GM23338 (cell line): Measurements from ENCODE around the gene OXCT1. TPM values are rescaled to one million over a fixed set of nuclear protein-coding genes. Genes with fewer than 3 reads are reported as not detected.

Experiments
- ATAC-seq: fragments of 200-7000 bp; cut with Tn5 transposase; 3 replicates; pipeline ENCODE4 v1.9.1; 2020
- DNase-seq: peaks from one replicate; pipeline ENCODE4 v3.0.0-alpha.2; 2015; ENCODE audit warnings: low spot score
- H2AFZ ChIP-seq: fragments of 200-600 bp; sonication (generic); 2 replicates; pipeline ENCODE4 v1.8.0; 2016; ENCODE audit warnings: antibody characterized with exemption, mild to moderate bottlenecking, moderate library complexity
- H3F3A ChIP-seq: fragments of 200-600 bp; sonication (generic); replicated peaks from 2 replicates; pipeline ENCODE4 v1.8.0; 2017; ENCODE audit warnings: antibody characterized with exemption, mixed run types, low read depth
- H3K27ac ChIP-seq: fragments of 200-600 bp; sonication (generic); 2 replicates; pipeline ENCODE4 v1.6.1; 2016; ENCODE audit warnings: low read depth
- H3K27me3 ChIP-seq: fragments of 200-600 bp; sonication (generic); 2 replicates; pipeline ENCODE4 v1.8.0; 2016; ENCODE audit warnings: mild to moderate bottlenecking, mixed run types, moderate library complexity; ENCODE audit not compliant: insufficient read depth
- H3K36me3 ChIP-seq: fragments of 200-600 bp; sonication (generic); 2 replicates; pipeline ENCODE4 v1.8.0; 2016; ENCODE audit warnings: mild to moderate bottlenecking; ENCODE audit not compliant: insufficient read depth
- H3K4me1 ChIP-seq: fragments of 200-600 bp; sonication (generic); 2 replicates; pipeline ENCODE4 v1.8.0; 2016; ENCODE audit warnings: mild to moderate bottlenecking, moderate library complexity; ENCODE audit not compliant: insufficient read depth
- H3K4me2 ChIP-seq: fragments of 200-600 bp; sonication (generic); 2 replicates; pipeline ENCODE4 v1.7.1; 2017; ENCODE audit warnings: mixed run types
- H3K4me3 ChIP-seq: fragments of 200-600 bp; sonication (generic); 2 replicates; pipeline ENCODE4 v1.6.1; 2016; ENCODE audit warnings: mixed run types
- H3K79me2 ChIP-seq: fragments of 200-600 bp; sonication (generic); replicated peaks from 2 replicates; pipeline ENCODE4 v1.8.0; 2017; ENCODE audit warnings: mild to moderate bottlenecking; ENCODE audit not compliant: insufficient read depth
- H3K9me2 ChIP-seq: fragments of 200-600 bp; sonication (generic); 2 replicates; pipeline ENCODE4 v1.8.0; 2017; ENCODE audit not compliant: insufficient read depth
- H4K20me1 ChIP-seq: fragments of 200-600 bp; sonication (generic); replicated peaks from 2 replicates; pipeline ENCODE4 v1.8.0; 2017; ENCODE audit warnings: mild to moderate bottlenecking; ENCODE audit not compliant: insufficient read depth
- H3K27ac Mint-ChIP-seq: 2 replicates; pipeline ENCODE4 v1.8.0; 2020; ENCODE audit warnings: inconsistent platforms, mild to moderate bottlenecking, moderate library complexity, mixed read lengths
- H3K27me3 Mint-ChIP-seq: 3 replicates; pipeline ENCODE4 v1.8.0; 2022; ENCODE audit warnings: low read depth, mild to moderate bottlenecking, moderate library complexity, mixed read lengths, inconsistent platforms; ENCODE audit not compliant: insufficient read depth, poor library complexity
- H3K36me3 Mint-ChIP-seq: 3 replicates; pipeline ENCODE4 v1.8.0; 2021; ENCODE audit warnings: low read depth, mild to moderate bottlenecking, inconsistent platforms, moderate library complexity, mixed read lengths
- H3K4me1 Mint-ChIP-seq: 3 replicates; pipeline ENCODE4 v1.8.0; 2020; ENCODE audit warnings: mild to moderate bottlenecking, inconsistent platforms, mixed read lengths
- H3K4me3 Mint-ChIP-seq: 3 replicates; pipeline ENCODE4 v1.8.0; 2021; ENCODE audit warnings: moderate library complexity, mild to moderate bottlenecking, inconsistent platforms, mixed read lengths
- H3K9me3 Mint-ChIP-seq: 3 replicates; pipeline ENCODE4 v1.8.0; 2020; ENCODE audit warnings: moderate library complexity, mild to moderate bottlenecking, inconsistent platforms, mixed read lengths
- CREB1 ChIP-seq: fragments of 250-450 bp; sonication (Bioruptor Pico); IDR thresholded peaks from 2 replicates; pipeline ENCODE4 v1.5.0; 2020; ENCODE audit warnings: low read depth, mild to moderate bottlenecking, moderate library complexity
- CTCF ChIP-seq, 2 experiments: fragments of 200-600 bp in 1 of 2; sonication (generic) in 1 of 2; conservative IDR thresholded peaks; 2 replicates each; pipeline versions ENCODE4 v1.5.1 to v1.6.1; 2016 to 2017; ENCODE audit warnings: antibody characterized with exemption in 2 of 2, low read depth in 2 of 2, mild to moderate bottlenecking in 2 of 2, moderate library complexity in 1 of 2
- ETS1 ChIP-seq: IDR thresholded peaks from 2 replicates; pipeline ENCODE4 v1.6.1; 2016; ENCODE audit warnings: antibody characterized with exemption
- EZH2 ChIP-seq: fragments of 200-600 bp; sonication (generic); IDR thresholded peaks from one replicate; pipeline ENCODE4 v1.8.0; 2017; ENCODE audit warnings: antibody characterized with exemption, mild to moderate bottlenecking, low read depth; ENCODE audit not compliant: unreplicated experiment
- EZH2phosphoT487 ChIP-seq: fragments of 200-600 bp; sonication (generic); IDR thresholded peaks from one replicate; pipeline ENCODE4 v1.8.1; 2018; ENCODE audit warnings: antibody characterized with exemption; ENCODE audit not compliant: unreplicated experiment
- NANOG ChIP-seq: IDR thresholded peaks from 2 replicates; pipeline ENCODE4 v1.6.1; 2016; ENCODE audit warnings: antibody characterized with exemption, borderline replicate concordance
- POLR2AphosphoS5 ChIP-seq: IDR thresholded peaks from 2 replicates; pipeline ENCODE4 v1.6.1; 2016; ENCODE audit warnings: antibody characterized with exemption, low read depth
- ZNF114 ChIP-seq: fragments of 250-450 bp; sonication (Bioruptor Pico); IDR thresholded peaks from 2 replicates; pipeline ENCODE4 v1.5.0; 2020; ENCODE audit warnings: mild to moderate bottlenecking, moderate library complexity
- ZNF462 ChIP-seq: fragments of 250-450 bp; sonication (Bioruptor Pico); IDR thresholded peaks from 2 replicates; pipeline ENCODE4 v1.5.0; 2020; ENCODE audit warnings: mild to moderate bottlenecking, moderate library complexity
- polyA plus RNA-seq: library from polyadenylated mRNA; unstranded; fragments of >200 nt; fragmentation: Nextera tagmentation; extraction: Ambion mirVana; gene quantifications from 2 replicates; pipeline ENCODE4 v1.2.1, GENCODE V29; 2016
- total RNA-seq: library from RNA; depleted of rRNA; stranded (reverse); fragments of >200 nt; shearing (Covaris generic); gene quantifications from 2 replicates; pipeline ENCODE4 v1.2.3, GENCODE V29; 2014

The OXCT1 gene
- total and polyA plus RNA-seq, 2 experiments from 2014 or later = 11.6 to 37.0 TPM

DNA sequence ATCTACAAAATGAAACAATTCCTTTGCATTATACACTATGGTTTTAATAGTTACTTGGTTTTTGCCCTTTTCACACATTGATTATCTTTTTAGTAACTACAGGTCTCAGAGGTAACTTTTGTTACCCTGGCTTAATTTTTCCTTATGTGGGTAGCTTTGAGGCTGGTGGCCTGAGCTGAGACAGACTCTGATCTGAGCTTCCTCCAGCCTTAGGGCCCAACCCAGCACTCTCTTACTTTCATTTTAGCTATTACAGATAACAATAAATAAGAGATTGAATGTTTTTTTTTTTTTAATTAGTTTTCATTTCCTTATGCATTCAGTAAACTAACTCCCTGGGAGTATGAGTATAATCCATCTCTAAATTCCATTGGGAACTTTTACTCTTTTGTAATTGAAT lies 15.1 kb upstream of the OXCT1 start:
- ATAC-seq = no peak
- no peak overlapping the region for H3K4me3 Mint-ChIP-seq
- no peak for DNase-seq
- no peaks in the 10 kb centered on the region for H3F3A ChIP-seq
- H3K4me1 Mint-ChIP-seq = no peaks in the 10 kb centered on the region
- no peaks in the 10 kb centered on the region for H3K27me3 ChIP-seq
- 0 out of 2 replicates have a peak, but pooled peaks cover 7% of the 10 kb centered on the region for H3K9me2 ChIP-seq
- peaks cover 33% of the 10 kb centered on the region; the same call in 2 of the 3 replicates for H3K9me3 Mint-ChIP-seq
- no peaks in the 10 kb centered on the region for H4K20me1 ChIP-seq
- no peak overlapping the region for H2AFZ ChIP-seq
- no peak for TF ChIP-seq ZNF114 (CRISPR knock-in tag)
- no peak for TF ChIP-seq CREB1 (CRISPR knock-in tag)
- TF ChIP-seq NANOG = no peak
- no peak for TF ChIP-seq ETS1
- no peak for TF ChIP-seq ZNF462
- TF ChIP-seq CTCF (conservative IDR thresholded peaks at IDR 0.05; ENCODE audit: low read depth in 2 of 2) = no peak
- TF ChIP-seq EZH2phosphoT487 = no peak
- TF ChIP-seq POLR2AphosphoS5 = no peak
- no peak for TF ChIP-seq EZH2
- H3K79me2 ChIP-seq = no peaks in the 10 kb centered on the region
- no peak overlapping the region for H3K27ac ChIP-seq
- H3K4me1 ChIP-seq = no peaks in the 10 kb centered on the region
- H3K27me3 Mint-ChIP-seq = no peaks in the 10 kb centered on the region
- no peak overlapping the region for H3K27ac Mint-ChIP-seq
- no peak overlapping the region for H3K4me3 ChIP-seq
- no peak overlapping the region for H3K4me2 ChIP-seq
- peaks cover 4% of the 10 kb centered on the region; the same call in 1 of the 2 replicates for H3K36me3 ChIP-seq
- peaks cover 6% of the 10 kb centered on the region; the same call in 1 of the 3 replicates for H3K36me3 Mint-ChIP-seq
